K562 (cell line): Measurements from ENCODE around the gene RASSF3.

Experiments used
- HNRNPK ChIP-seq: fragments of 200-400 bp; formaldehyde crosslinking; IDR thresholded peaks from one replicate; pipeline ENCODE4 v1.6.1; 2018; ENCODE audit warnings: mild to moderate bottlenecking, low read depth, low read length; ENCODE audit not compliant: poor library complexity, severe bottlenecking
- ILK ChIP-seq: fragments of 450-650 bp; IDR thresholded peaks from 2 replicates; pipeline ENCODE4 v1.6.1; 2016; ENCODE audit warnings: missing genetic modification characterization, low read depth, mild to moderate bottlenecking, missing compliant biosample characterization, moderate library complexity, borderline replicate concordance

- TF ChIP-seq HNRNPK = no peak
- TF ChIP-seq ILK (tag) = no peak
Observed at GRCh38 chr12:64691227-64691794, 81.0 kb downstream of the RASSF3 start.
